ENCODE results near the gene RASIP1. TPM values are rescaled to one million over a fixed set of nuclear protein-coding genes. Genes with fewer than 3 reads are reported as not detected.
"Not testable (repeated sequence)": the region's sequence is repeated elsewhere in the genome, so short reads cannot be mapped to it uniquely, and the experiment has no call there.

RASIP1 gene
- total RNA-seq, 1 experiment from 2014 or later = 0.51 TPM

GRCh38 chr19:48681127-48681470, 59.3 kb downstream of the RASIP1 start:
- no TSS peak for BruUV-seq (replicated peaks)
- CTCF ChIA-PET = no interaction called here
- H3K27ac ChIP-seq (ENCODE audit: low read length) = no peak overlapping the region

GRCh38 chr19:48680436-48681126, 59.8 kb downstream of the RASIP1 start:
- Histone ChIP-seq H3K36me3 (ENCODE audit: low read depth, low read length) (no peaks in the 10 kb centered on the region), H3K27ac (ENCODE audit: low read length) (no peak overlapping the region), H3K4me1 (ENCODE audit: insufficient read depth, low read length) (no peaks in the 10 kb centered on the region; the same call in 1 of the 2 replicates), H3K27me3 (ENCODE audit: low read length) (no peaks in the 10 kb centered on the region), H4K20me1 (ENCODE audit: low read length) (no peaks in the 10 kb centered on the region), H3K9me3 (ENCODE audit: low read length) (no peaks in the 10 kb centered on the region), H3K4me2 (ENCODE audit: low read length) (no peak overlapping the region), H3K4me3 (ENCODE audit: low read length) (no peak overlapping the region), H3K79me2 (ENCODE audit: low read length) (no peaks in the 10 kb centered on the region), H3K9ac (ENCODE audit: low read length) (no peak overlapping the region), H2AFZ (ENCODE audit: low read length) (no peak overlapping the region), H3F3A (ENCODE audit: low read length, unreplicated experiment) (no peaks in the 10 kb centered on the region), H3K9me2 (replicated peaks; ENCODE audit: low read length) (no peaks in the 10 kb centered on the region)
- intact Hi-C loops (cut with micrococcal nuclease) = no loop called here
- TF ChIP-seq EZH2 (IDR thresholded peaks at IDR 0.05; ENCODE audit: low read length, unreplicated experiment) (no peak), EZH2phosphoT487 (IDR thresholded peaks at IDR 0.05; ENCODE audit: borderline replicate concordance, low read length) (no peak), CTCF (conservative IDR thresholded peaks at IDR 0.05; ENCODE audit: low read depth, low read length) (no peak)
- no TSS peak for BruUV-seq (replicated peaks)
- CTCF ChIA-PET = no interaction called here
- ATAC-seq (no peak), DNase-seq (no peak)
- POLR2A ChIA-PET (ENCODE audit: unreplicated experiment) = no interaction called here

More at GRCh38 chr19:48681127-48681470, 59.3 kb downstream of the RASIP1 start:
- Histone ChIP-seq H3K9ac (ENCODE audit: low read length) (no peak overlapping the region), H3K4me1 (ENCODE audit: insufficient read depth, low read length) (peaks cover 3% of the 10 kb centered on the region; the same call in 1 of the 2 replicates), H3K36me3 (ENCODE audit: low read depth, low read length) (no peaks in the 10 kb centered on the region), H4K20me1 (ENCODE audit: low read length) (no peaks in the 10 kb centered on the region), H3K79me2 (ENCODE audit: low read length) (no peaks in the 10 kb centered on the region), H3K4me3 (ENCODE audit: low read length) (no peak overlapping the region), H3K27me3 (ENCODE audit: low read length) (no peaks in the 10 kb centered on the region), H3K9me3 (ENCODE audit: low read length) (no peaks in the 10 kb centered on the region), H3F3A (ENCODE audit: low read length, unreplicated experiment) (no peaks in the 10 kb centered on the region), H3K9me2 (replicated peaks; ENCODE audit: low read length) (no peaks in the 10 kb centered on the region), H2AFZ (ENCODE audit: low read length) (no peak overlapping the region), H3K4me2 (ENCODE audit: low read length) (no peak overlapping the region)
- intact Hi-C loops (cut with micrococcal nuclease) = no loop called here
- no peak for TF ChIP-seq CTCF (conservative IDR thresholded peaks at IDR 0.05; ENCODE audit: low read depth, low read length)
- no peak for TF ChIP-seq EZH2phosphoT487 (IDR thresholded peaks at IDR 0.05; ENCODE audit: borderline replicate concordance, low read length)
- TF ChIP-seq EZH2 (IDR thresholded peaks at IDR 0.05; ENCODE audit: low read length, unreplicated experiment) = no peak
- no peak for ATAC-seq
- POLR2A ChIA-PET (ENCODE audit: unreplicated experiment) = no interaction called here
- DNase-seq = no peak

- POLR2A ChIA-PET (ENCODE audit: unreplicated experiment); H3K79me2 ChIP-seq (ENCODE audit: low read length); H3K9me2 ChIP-seq (replicated peaks; ENCODE audit: low read length); H4K20me1 ChIP-seq (ENCODE audit: low read length); H3K4me3 ChIP-seq (ENCODE audit: low read length); CTCF ChIA-PET; H3K9ac ChIP-seq (ENCODE audit: low read length); ATAC-seq; H3K4me1 ChIP-seq (ENCODE audit: insufficient read depth, low read length); H2AFZ ChIP-seq (ENCODE audit: low read length); H3K27ac ChIP-seq (ENCODE audit: low read length); H3F3A ChIP-seq (ENCODE audit: low read length, unreplicated experiment); BruUV-seq (replicated peaks); DNase-seq; H3K9me3 ChIP-seq (ENCODE audit: low read length); H3K4me2 ChIP-seq (ENCODE audit: low read length); H3K36me3 ChIP-seq (ENCODE audit: low read depth, low read length); H3K27me3 ChIP-seq (ENCODE audit: low read length); intact Hi-C loops (cut with micrococcal nuclease): not testable (repeated sequence)
These were observed 60.4 kb downstream of the RASIP1 start for GRCh38 chr19:48680006-48680405.

Data from PC-3 (cell line).